SK-N-SH treated with all-trans-retinoic acid at 6 μM for 48 hours (cell line): ENCODE results near the gene CHRNA10.
A peak's percentile ranks its signal among the peaks of the same experiment; 100 is the strongest.

Experiments used
- ATAC-seq: fragments of 200-7000 bp; cut with Tn5 transposase; 3 replicates; pipeline ENCODE4 v1.9.1; 2020; ENCODE audit warnings: mild to moderate bottlenecking, moderate library complexity
- ARNTL ChIP-seq: fragments of 450-650 bp; formaldehyde crosslinking; IDR thresholded peaks from 2 replicates; pipeline ENCODE4 v1.5.0; 2020; ENCODE audit warnings: low read depth, mild to moderate bottlenecking, moderate library complexity, borderline replicate concordance
- BACH2 ChIP-seq: fragments of 250-450 bp; sonication (Bioruptor Pico); IDR thresholded peaks from 2 replicates; pipeline ENCODE4 v1.9.0; 2021; ENCODE audit warnings: mild to moderate bottlenecking, borderline replicate concordance
- CREB5 ChIP-seq: fragments of 250-450 bp; sonication (Bioruptor Pico); IDR thresholded peaks from 2 replicates; pipeline ENCODE4 v1.5.1; 2020; ENCODE audit warnings: low read depth, mild to moderate bottlenecking, moderate library complexity
- CSDC2 ChIP-seq: fragments of 250-450 bp; sonication (Bioruptor Pico); IDR thresholded peaks from 2 replicates; pipeline ENCODE4 v1.5.0; 2020; ENCODE audit warnings: mild to moderate bottlenecking, moderate library complexity
- CSRNP3 ChIP-seq: fragments of 250-450 bp; sonication (Bioruptor Pico); IDR thresholded peaks from 2 replicates; pipeline ENCODE4 v1.5.1; 2021; ENCODE audit warnings: mild to moderate bottlenecking, moderate library complexity
- ESRRG ChIP-seq: fragments of 250-450 bp; sonication (Bioruptor Pico); IDR thresholded peaks from 2 replicates; pipeline ENCODE4 v1.6.1; 2021; ENCODE audit warnings: mild to moderate bottlenecking
- GLIS3 ChIP-seq: fragments of 250-450 bp; sonication (Bioruptor Pico); IDR thresholded peaks from 2 replicates; pipeline ENCODE4 v1.5.0; 2020; ENCODE audit warnings: mild to moderate bottlenecking, moderate library complexity
- ISL1 ChIP-seq: fragments of 250-450 bp; sonication (Bioruptor Pico); IDR thresholded peaks from 2 replicates; pipeline ENCODE4 v2.1.2; 2022; ENCODE audit warnings: mild to moderate bottlenecking, moderate library complexity
- OSR1 ChIP-seq: fragments of 250-450 bp; sonication (Bioruptor Pico); IDR thresholded peaks from 2 replicates; pipeline ENCODE4 v1.8.0; 2022; ENCODE audit warnings: moderate library complexity, mild to moderate bottlenecking, inconsistent platforms
- POU6F1 ChIP-seq: fragments of 250-450 bp; sonication (Bioruptor Pico); IDR thresholded peaks from 2 replicates; pipeline ENCODE4 v1.8.0; 2021; ENCODE audit warnings: low read depth, mild to moderate bottlenecking, moderate library complexity, borderline replicate concordance
- PPARA ChIP-seq: fragments of 250-450 bp; sonication (Bioruptor Pico); IDR thresholded peaks from 2 replicates; pipeline ENCODE4 v1.5.0; 2020; ENCODE audit warnings: mild to moderate bottlenecking, borderline replicate concordance
- RARB ChIP-seq: fragments of 250-450 bp; sonication (Bioruptor Pico); IDR thresholded peaks from 2 replicates; pipeline ENCODE4 v1.8.0; 2021; ENCODE audit warnings: mild to moderate bottlenecking, moderate library complexity
- SNAI2 ChIP-seq: fragments of 250-450 bp; sonication (Bioruptor Pico); IDR thresholded peaks from 2 replicates; pipeline ENCODE4 v1.5.0; 2020; ENCODE audit warnings: mild to moderate bottlenecking, moderate library complexity
- TCF4 ChIP-seq: fragments of 250-450 bp; sonication (Bioruptor Pico); IDR thresholded peaks from 2 replicates; pipeline ENCODE4 v1.8.0; 2021; ENCODE audit warnings: mild to moderate bottlenecking, moderate library complexity, borderline replicate concordance
- TOX ChIP-seq: fragments of 250-450 bp; sonication (Bioruptor Pico); IDR thresholded peaks from 2 replicates; pipeline ENCODE4 v1.8.0; 2021; ENCODE audit warnings: mild to moderate bottlenecking, moderate library complexity, borderline replicate concordance
- ZC3H10 ChIP-seq: fragments of 250-450 bp; sonication (Bioruptor Pico); IDR thresholded peaks from 2 replicates; pipeline ENCODE4 v1.5.1; 2021; ENCODE audit warnings: mild to moderate bottlenecking, moderate library complexity
- ZFP3 ChIP-seq: fragments of 250-450 bp; sonication (Bioruptor Pico); IDR thresholded peaks from 2 replicates; pipeline ENCODE4 v1.5.0; 2020; ENCODE audit warnings: mild to moderate bottlenecking, moderate library complexity
- ZFP30 ChIP-seq: fragments of 450-650 bp; formaldehyde crosslinking; IDR thresholded peaks from 2 replicates; pipeline ENCODE4 v1.5.0; 2022; ENCODE audit warnings: mild to moderate bottlenecking, moderate library complexity
- ZNF70 ChIP-seq: fragments of 450-650 bp; formaldehyde crosslinking; IDR thresholded peaks from 2 replicates; pipeline ENCODE4 v1.5.0; 2020; ENCODE audit warnings: mild to moderate bottlenecking, moderate library complexity
- ZNF8 ChIP-seq: fragments of 450-650 bp; formaldehyde crosslinking; IDR thresholded peaks from 2 replicates; pipeline ENCODE4 v1.5.0; 2020; ENCODE audit warnings: mild to moderate bottlenecking, moderate library complexity
- TF ChIP-seq, protein P1 (sequence below): fragments of 250-450 bp; sonication (Bioruptor Pico); IDR thresholded peaks from 2 replicates; pipeline ENCODE4 v1.5.0; 2020; ENCODE audit warnings: mild to moderate bottlenecking, moderate library complexity
- TF ChIP-seq, protein P2 (sequence below): fragments of 250-450 bp; sonication (Bioruptor Pico); IDR thresholded peaks from 2 replicates; pipeline ENCODE4 v1.8.0; 2020; ENCODE audit warnings: mild to moderate bottlenecking, moderate library complexity, borderline replicate concordance

The CHRNA10 gene

GRCh38 chr11:3671334-3672254 is at the start of gene CHRNA10:
CHRNA10 (minus strand) TSS chr11:3671384; CDS start chr11:3671312, 72 bp downstream.
- no peak for TF ChIP-seq CSRNP3 (CRISPR knock-in tag)
- no peak for TF ChIP-seq ZFP30 (CRISPR knock-in tag)
- TF ChIP-seq, protein P1, sequence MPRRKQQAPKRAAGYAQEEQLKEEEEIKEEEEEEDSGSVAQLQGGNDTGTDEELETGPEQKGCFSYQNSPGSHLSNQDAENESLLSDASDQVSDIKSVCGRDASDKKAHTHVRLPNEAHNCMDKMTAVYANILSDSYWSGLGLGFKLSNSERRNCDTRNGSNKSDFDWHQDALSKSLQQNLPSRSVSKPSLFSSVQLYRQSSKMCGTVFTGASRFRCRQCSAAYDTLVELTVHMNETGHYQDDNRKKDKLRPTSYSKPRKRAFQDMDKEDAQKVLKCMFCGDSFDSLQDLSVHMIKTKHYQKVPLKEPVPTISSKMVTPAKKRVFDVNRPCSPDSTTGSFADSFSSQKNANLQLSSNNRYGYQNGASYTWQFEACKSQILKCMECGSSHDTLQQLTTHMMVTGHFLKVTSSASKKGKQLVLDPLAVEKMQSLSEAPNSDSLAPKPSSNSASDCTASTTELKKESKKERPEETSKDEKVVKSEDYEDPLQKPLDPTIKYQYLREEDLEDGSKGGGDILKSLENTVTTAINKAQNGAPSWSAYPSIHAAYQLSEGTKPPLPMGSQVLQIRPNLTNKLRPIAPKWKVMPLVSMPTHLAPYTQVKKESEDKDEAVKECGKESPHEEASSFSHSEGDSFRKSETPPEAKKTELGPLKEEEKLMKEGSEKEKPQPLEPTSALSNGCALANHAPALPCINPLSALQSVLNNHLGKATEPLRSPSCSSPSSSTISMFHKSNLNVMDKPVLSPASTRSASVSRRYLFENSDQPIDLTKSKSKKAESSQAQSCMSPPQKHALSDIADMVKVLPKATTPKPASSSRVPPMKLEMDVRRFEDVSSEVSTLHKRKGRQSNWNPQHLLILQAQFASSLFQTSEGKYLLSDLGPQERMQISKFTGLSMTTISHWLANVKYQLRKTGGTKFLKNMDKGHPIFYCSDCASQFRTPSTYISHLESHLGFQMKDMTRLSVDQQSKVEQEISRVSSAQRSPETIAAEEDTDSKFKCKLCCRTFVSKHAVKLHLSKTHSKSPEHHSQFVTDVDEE (CRISPR knock-in tag), result no peak
- no peak for TF ChIP-seq POU6F1 (CRISPR knock-in tag)
- no peak for TF ChIP-seq ZNF8
- TF ChIP-seq GLIS3 (CRISPR knock-in tag), result no peak
- TF ChIP-seq CSDC2 (CRISPR knock-in tag), result no peak
- no peak for TF ChIP-seq TCF4 (CRISPR knock-in tag)
- no peak for TF ChIP-seq ESRRG (CRISPR knock-in tag)
- TF ChIP-seq OSR1 (CRISPR knock-in tag), result no peak
- no peak for TF ChIP-seq ZC3H10 (CRISPR knock-in tag)
- TF ChIP-seq RARB (CRISPR knock-in tag), result no peak
- no peak for TF ChIP-seq TOX
- no peak for TF ChIP-seq ISL1 (CRISPR knock-in tag)
- TF ChIP-seq PPARA, result no peak
- TF ChIP-seq ZFP3 (CRISPR knock-in tag), result no peak
- TF ChIP-seq, all 23 proteins: peak for 0
- peak; percentile 10; the same call in 1 of the 3 replicates for ATAC-seq

DNA sequence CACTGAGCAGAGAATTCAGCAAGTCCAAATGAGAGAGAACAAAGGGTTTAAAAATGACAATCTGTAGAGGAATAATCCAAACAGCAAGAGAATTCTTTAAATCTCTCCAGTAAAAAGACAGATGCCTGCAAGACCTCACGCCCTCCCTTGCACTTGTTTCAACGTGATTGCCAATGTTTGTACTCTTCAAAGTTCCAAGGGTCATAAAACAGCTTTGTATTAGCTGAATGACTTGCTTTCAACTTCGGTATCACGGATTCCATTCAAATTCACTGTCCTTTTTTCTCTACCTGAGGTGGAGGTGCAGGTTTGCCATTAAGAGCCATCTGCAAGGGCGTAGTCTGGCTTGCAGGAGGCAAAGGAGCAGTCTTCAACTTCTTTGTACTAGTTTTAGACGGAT is 41.1 kb upstream of the CHRNA10 start:
- TF ChIP-seq ISL1 (CRISPR knock-in tag) (no peak), CSRNP3 (CRISPR knock-in tag) (no peak), GLIS3 (CRISPR knock-in tag) (no peak), ESRRG (CRISPR knock-in tag) (no peak)
- no peak for ATAC-seq

DNA sequence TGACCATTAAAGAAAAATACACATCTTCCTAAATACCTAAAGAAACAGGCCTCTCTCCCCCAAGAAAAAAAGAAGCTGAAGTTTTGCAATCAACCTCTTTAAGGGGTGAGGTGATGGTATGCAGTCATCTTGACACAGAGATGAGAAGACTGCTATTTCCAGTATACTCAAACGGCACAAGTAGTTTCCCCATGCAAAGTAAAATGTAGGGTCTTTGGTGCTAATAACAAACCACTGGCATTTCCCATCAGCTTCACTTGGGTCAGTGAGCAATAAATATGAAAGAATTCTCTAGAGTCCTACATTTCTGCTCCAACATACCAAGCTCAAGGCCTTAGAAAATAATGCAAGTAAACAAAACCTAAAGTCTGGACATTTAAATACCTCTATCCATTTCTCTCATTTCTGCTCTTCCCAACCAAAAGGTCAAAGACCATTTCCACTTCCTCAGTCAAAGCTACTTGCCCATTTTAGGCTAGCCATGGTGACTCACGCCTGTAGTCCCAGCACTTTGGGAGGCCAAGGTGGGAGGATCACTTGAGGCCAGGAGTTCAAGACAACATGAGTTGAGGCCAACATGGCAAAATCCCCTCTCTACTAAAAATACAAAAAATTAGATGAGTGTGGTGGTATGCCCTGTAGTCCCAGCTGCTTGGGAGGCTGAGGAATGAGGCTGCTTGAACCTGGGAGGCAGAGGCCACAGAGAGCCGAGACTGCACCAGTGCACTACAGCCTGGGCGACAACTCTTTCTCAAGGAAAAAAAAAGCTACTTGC is 39.5 kb upstream of the CHRNA10 start:
- ATAC-seq, result no peak
- TF ChIP-seq ARNTL (CRISPR knock-in tag) (no peak), ZFP3 (CRISPR knock-in tag) (no peak), CSDC2 (CRISPR knock-in tag) (no peak), CSRNP3 (CRISPR knock-in tag) (no peak), ZFP30 (CRISPR knock-in tag) (no peak), ESRRG (CRISPR knock-in tag) (no peak), SNAI2 (CRISPR knock-in tag) (no peak), RARB (CRISPR knock-in tag) (no peak), BACH2 (CRISPR knock-in tag) (no peak), TCF4 (CRISPR knock-in tag) (no peak), TOX (no peak), GLIS3 (CRISPR knock-in tag) (no peak), ZNF70 (CRISPR knock-in tag) (no peak), CREB5 (CRISPR knock-in tag) (no peak), PPARA (no peak)
- TF ChIP-seq, protein P2, sequence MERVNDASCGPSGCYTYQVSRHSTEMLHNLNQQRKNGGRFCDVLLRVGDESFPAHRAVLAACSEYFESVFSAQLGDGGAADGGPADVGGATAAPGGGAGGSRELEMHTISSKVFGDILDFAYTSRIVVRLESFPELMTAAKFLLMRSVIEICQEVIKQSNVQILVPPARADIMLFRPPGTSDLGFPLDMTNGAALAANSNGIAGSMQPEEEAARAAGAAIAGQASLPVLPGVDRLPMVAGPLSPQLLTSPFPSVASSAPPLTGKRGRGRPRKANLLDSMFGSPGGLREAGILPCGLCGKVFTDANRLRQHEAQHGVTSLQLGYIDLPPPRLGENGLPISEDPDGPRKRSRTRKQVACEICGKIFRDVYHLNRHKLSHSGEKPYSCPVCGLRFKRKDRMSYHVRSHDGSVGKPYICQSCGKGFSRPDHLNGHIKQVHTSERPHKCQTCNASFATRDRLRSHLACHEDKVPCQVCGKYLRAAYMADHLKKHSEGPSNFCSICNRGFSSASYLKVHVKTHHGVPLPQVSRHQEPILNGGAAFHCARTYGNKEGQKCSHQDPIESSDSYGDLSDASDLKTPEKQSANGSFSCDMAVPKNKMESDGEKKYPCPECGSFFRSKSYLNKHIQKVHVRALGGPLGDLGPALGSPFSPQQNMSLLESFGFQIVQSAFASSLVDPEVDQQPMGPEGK (CRISPR knock-in tag), result no peak
